ENCODE measurements around the gene LHX5. TPM values are rescaled to one million over a fixed set of nuclear protein-coding genes. Genes with fewer than 3 reads are reported as not detected.

Gene LHX5
- total and polyA plus RNA-seq, 4 donors: not detected

DNA sequence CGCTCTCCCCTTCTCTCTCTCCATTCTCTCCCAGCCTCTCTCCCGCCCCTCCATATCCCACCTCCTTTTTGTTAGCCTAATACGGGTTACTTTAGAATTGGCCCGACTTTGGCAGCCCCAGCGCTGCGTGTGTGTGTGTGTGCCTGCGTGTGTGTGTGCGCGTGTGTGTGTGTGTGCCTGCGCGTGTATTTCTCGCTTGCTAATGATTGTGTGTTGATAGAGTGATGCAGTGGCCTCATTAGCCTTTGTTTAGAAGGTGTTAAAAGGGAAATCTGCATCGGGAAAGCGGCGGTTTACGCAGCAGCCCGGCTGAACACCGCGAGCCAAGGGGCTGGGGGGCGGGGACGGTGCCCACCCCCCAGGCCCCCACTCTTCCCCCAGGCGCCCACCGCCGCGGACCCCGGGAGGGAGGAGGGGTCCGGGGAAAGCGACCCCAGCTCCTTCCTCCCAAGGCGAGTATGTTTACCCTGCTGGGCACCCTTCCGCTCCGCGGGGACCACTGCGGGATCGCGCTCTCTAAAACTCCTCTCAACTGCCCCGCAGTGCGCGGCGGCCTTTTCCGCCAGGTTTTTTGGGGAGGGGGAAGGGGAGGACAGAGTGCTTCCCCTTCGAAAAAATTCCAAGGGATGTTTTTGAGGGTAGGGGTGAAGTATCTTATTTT, 6.8 kb upstream of the LHX5 start:
- Histone ChIP-seq H3K36me3 (ENCODE audit: control insufficient read depth in 4 of 4, insufficient read depth in 3 of 4, low read depth in 1 of 4, low read length in 3 of 4) (no peaks in the 10 kb centered on the region), H3K27ac (ENCODE audit: low read depth in 1 of 2, low read length in 2 of 2) (no peak overlapping the region), H3K4me3 (ENCODE audit: low read depth in 1 of 3, low read length in 3 of 3) (no peak overlapping the region), H3K4me1 (ENCODE audit: control insufficient read depth in 4 of 4, insufficient read depth in 4 of 4, low read length in 3 of 4) (no peaks in the 10 kb centered on the region), H3K27me3 (ENCODE audit: control insufficient read depth in 4 of 4, insufficient read depth in 4 of 4, low read length in 3 of 4) (peaks cover 11 to 32% (median 15%) of the 10 kb centered on the region in 4 donors), H3K9me3 (ENCODE audit: control insufficient read depth in 4 of 4, low read length in 3 of 4) (peaks cover 0 to 2% (median 0%) of the 10 kb centered on the region in 4 donors), H3K9ac (ENCODE audit: low read depth in 1 of 2, low read length in 2 of 2) (no peak overlapping the region)
- WGBS: 7% methylated on average over 41 of the region's 41 CpGs
- no peak for TF ChIP-seq JUND (IDR thresholded peaks at IDR 0.05)
- TF ChIP-seq, protein P1, sequence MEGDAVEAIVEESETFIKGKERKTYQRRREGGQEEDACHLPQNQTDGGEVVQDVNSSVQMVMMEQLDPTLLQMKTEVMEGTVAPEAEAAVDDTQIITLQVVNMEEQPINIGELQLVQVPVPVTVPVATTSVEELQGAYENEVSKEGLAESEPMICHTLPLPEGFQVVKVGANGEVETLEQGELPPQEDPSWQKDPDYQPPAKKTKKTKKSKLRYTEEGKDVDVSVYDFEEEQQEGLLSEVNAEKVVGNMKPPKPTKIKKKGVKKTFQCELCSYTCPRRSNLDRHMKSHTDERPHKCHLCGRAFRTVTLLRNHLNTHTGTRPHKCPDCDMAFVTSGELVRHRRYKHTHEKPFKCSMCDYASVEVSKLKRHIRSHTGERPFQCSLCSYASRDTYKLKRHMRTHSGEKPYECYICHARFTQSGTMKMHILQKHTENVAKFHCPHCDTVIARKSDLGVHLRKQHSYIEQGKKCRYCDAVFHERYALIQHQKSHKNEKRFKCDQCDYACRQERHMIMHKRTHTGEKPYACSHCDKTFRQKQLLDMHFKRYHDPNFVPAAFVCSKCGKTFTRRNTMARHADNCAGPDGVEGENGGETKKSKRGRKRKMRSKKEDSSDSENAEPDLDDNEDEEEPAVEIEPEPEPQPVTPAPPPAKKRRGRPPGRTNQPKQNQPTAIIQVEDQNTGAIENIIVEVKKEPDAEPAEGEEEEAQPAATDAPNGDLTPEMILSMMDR (IDR thresholded peaks at IDR 0.05; ENCODE audit: low read depth, low read length, missing input control): no peak
- no peak for TF ChIP-seq NR2F2 (IDR thresholded peaks at IDR 0.05)
- no peak for TF ChIP-seq GABPA (IDR thresholded peaks at IDR 0.05 in 1 of 2, conservative IDR thresholded peaks at IDR 0.05 in 1 of 2)
- no peak for DNase-seq (ENCODE audit: low spot score)

DNA sequence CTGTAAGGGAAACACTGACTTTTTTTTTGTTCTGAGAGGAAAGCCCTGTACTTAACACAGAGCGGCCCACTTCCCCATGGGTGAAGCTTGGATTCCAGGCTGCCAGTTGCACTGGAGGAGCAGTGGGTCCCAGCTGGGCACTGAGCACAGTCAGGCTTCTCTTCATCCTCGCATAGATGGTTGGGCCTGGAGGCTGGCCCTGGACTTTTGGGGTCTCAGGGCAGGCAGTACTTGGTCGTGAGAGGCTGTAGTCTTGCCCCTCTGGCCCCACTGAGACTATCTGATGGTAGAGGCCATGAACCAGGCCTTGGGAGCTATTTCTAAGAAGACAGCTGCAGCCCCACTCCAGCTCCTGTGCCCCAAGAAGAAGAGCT, 6.2 kb upstream of the LHX5 start:
- no peak for DNase-seq (ENCODE audit: low spot score)
- H3K4me1 ChIP-seq (ENCODE audit: control insufficient read depth in 4 of 4, insufficient read depth in 4 of 4, low read length in 3 of 4): no peaks in the 10 kb centered on the region
- 8% methylated on average over 3 of the region's 3 CpGs for WGBS
- no peak overlapping the region for H3K9ac ChIP-seq (ENCODE audit: low read depth in 1 of 2, low read length in 2 of 2)
- H3K9me3 ChIP-seq (ENCODE audit: control insufficient read depth in 4 of 4, low read length in 3 of 4): peaks cover 0 to 2% (median 0%) of the 10 kb centered on the region in 4 donors
- H3K27me3 ChIP-seq (ENCODE audit: control insufficient read depth in 4 of 4, insufficient read depth in 4 of 4, low read length in 3 of 4): peaks cover 11 to 33% (median 13%) of the 10 kb centered on the region in 4 donors
- H3K27ac ChIP-seq (ENCODE audit: low read depth in 1 of 2, low read length in 2 of 2): no peak overlapping the region
- no peak for TF ChIP-seq TAF1 (conservative IDR thresholded peaks at IDR 0.05)
- TF ChIP-seq SP1 (IDR thresholded peaks at IDR 0.05): no peak
- TF ChIP-seq YY1 (IDR thresholded peaks at IDR 0.05): no peak
- TF ChIP-seq HNF4A (conservative IDR thresholded peaks at IDR 0.05): no peak
- H3K36me3 ChIP-seq (ENCODE audit: control insufficient read depth in 4 of 4, insufficient read depth in 3 of 4, low read depth in 1 of 4, low read length in 3 of 4): no peaks in the 10 kb centered on the region
- H3K4me3 ChIP-seq (ENCODE audit: low read depth in 1 of 3, low read length in 3 of 3): no peak overlapping the region

DNA sequence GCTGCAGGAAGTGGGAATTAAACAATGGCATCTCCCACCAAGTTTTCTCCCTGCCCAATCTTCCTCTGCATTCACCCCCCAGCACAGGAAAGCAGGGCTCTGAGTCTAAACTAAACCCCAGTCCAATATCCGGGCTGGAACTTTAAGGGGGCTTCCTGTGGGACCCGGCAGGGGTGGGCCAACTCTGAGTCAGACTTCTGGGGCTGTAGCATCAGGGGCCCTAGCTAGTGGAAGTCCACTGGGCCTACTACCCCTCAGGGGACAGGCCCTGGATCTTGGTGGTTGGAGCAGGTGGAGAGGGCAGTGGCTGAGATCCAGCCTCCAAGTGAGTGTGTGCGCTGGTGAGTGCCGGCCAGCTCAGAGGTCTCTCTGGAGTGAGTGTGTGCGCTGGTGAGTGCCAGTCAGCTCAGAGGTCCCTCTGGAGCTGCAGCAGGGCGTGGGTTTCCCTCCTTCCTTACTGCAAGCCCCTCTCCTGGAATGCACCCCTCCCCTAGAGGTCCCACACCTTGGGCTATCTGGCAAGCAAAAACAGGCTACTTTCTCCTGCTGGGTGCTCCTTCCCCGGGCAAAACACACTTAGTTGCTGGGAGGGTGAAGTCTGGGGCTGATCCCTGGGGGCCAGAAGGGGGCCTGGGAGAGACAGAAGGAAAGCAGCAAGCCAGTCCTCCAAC, 5.6 kb upstream of the LHX5 start:
- Histone ChIP-seq H3K4me3 (ENCODE audit: low read depth in 1 of 3, low read length in 3 of 3) (no peak overlapping the region), H3K9me3 (ENCODE audit: control insufficient read depth in 4 of 4, low read length in 3 of 4) (peaks cover 0 to 2% (median 0%) of the 10 kb centered on the region in 4 donors), H3K36me3 (ENCODE audit: control insufficient read depth in 4 of 4, insufficient read depth in 3 of 4, low read depth in 1 of 4, low read length in 3 of 4) (no peaks in the 10 kb centered on the region), H3K9ac (ENCODE audit: low read depth in 1 of 2, low read length in 2 of 2) (no peak overlapping the region), H3K4me1 (ENCODE audit: control insufficient read depth in 4 of 4, insufficient read depth in 4 of 4, low read length in 3 of 4) (no peaks in the 10 kb centered on the region), H3K27ac (ENCODE audit: low read depth in 1 of 2, low read length in 2 of 2) (no peak overlapping the region), H3K27me3 (ENCODE audit: control insufficient read depth in 4 of 4, insufficient read depth in 4 of 4, low read length in 3 of 4) (peaks cover 11 to 33% (median 16%) of the 10 kb centered on the region in 4 donors)
- TF ChIP-seq RXRA (IDR thresholded peaks at IDR 0.05): no peak
- no peak for TF ChIP-seq RAD21 (IDR thresholded peaks at IDR 0.05)
- TF ChIP-seq HNF4G (IDR thresholded peaks at IDR 0.05): no peak
- TF ChIP-seq FOXA1 (IDR thresholded peaks at IDR 0.05): no peak
- TF ChIP-seq, protein P1 (IDR thresholded peaks at IDR 0.05; ENCODE audit: low read depth, low read length, missing input control): no peak
- TF ChIP-seq NR2F2 (IDR thresholded peaks at IDR 0.05): no peak
- TF ChIP-seq EGR1 (IDR thresholded peaks at IDR 0.05; ENCODE audit: low read depth in 2 of 2): no peak
- TF ChIP-seq, protein P2, sequence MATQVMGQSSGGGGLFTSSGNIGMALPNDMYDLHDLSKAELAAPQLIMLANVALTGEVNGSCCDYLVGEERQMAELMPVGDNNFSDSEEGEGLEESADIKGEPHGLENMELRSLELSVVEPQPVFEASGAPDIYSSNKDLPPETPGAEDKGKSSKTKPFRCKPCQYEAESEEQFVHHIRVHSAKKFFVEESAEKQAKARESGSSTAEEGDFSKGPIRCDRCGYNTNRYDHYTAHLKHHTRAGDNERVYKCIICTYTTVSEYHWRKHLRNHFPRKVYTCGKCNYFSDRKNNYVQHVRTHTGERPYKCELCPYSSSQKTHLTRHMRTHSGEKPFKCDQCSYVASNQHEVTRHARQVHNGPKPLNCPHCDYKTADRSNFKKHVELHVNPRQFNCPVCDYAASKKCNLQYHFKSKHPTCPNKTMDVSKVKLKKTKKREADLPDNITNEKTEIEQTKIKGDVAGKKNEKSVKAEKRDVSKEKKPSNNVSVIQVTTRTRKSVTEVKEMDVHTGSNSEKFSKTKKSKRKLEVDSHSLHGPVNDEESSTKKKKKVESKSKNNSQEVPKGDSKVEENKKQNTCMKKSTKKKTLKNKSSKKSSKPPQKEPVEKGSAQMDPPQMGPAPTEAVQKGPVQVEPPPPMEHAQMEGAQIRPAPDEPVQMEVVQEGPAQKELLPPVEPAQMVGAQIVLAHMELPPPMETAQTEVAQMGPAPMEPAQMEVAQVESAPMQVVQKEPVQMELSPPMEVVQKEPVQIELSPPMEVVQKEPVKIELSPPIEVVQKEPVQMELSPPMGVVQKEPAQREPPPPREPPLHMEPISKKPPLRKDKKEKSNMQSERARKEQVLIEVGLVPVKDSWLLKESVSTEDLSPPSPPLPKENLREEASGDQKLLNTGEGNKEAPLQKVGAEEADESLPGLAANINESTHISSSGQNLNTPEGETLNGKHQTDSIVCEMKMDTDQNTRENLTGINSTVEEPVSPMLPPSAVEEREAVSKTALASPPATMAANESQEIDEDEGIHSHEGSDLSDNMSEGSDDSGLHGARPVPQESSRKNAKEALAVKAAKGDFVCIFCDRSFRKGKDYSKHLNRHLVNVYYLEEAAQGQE (IDR thresholded peaks at IDR 0.05): no peak
- no peak for TF ChIP-seq TAF1 (conservative IDR thresholded peaks at IDR 0.05)
- TF ChIP-seq, protein P3, sequence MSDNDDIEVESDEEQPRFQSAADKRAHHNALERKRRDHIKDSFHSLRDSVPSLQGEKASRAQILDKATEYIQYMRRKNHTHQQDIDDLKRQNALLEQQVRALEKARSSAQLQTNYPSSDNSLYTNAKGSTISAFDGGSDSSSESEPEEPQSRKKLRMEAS (IDR thresholded peaks at IDR 0.05): no peak
- TF ChIP-seq, protein P4, sequence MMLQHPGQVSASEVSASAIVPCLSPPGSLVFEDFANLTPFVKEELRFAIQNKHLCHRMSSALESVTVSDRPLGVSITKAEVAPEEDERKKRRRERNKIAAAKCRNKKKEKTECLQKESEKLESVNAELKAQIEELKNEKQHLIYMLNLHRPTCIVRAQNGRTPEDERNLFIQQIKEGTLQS (IDR thresholded peaks at IDR 0.05): no peak
- TF ChIP-seq YY1 (IDR thresholded peaks at IDR 0.05): no peak
- TF ChIP-seq SP1 (IDR thresholded peaks at IDR 0.05): no peak
- no peak for TF ChIP-seq GABPA (IDR thresholded peaks at IDR 0.05 in 1 of 2, conservative IDR thresholded peaks at IDR 0.05 in 1 of 2)
- no peak for TF ChIP-seq JUND (IDR thresholded peaks at IDR 0.05)
- TF ChIP-seq FOXA2 (IDR thresholded peaks at IDR 0.05): no peak
- under 1% methylated on average over 7 of the region's 7 CpGs for WGBS
- no peak for DNase-seq (ENCODE audit: low spot score)
